ENCODE results near the gene STRBP.
A peak's percentile ranks its signal among the peaks of the same experiment; 100 is the strongest.

Gene STRBP

DNA sequence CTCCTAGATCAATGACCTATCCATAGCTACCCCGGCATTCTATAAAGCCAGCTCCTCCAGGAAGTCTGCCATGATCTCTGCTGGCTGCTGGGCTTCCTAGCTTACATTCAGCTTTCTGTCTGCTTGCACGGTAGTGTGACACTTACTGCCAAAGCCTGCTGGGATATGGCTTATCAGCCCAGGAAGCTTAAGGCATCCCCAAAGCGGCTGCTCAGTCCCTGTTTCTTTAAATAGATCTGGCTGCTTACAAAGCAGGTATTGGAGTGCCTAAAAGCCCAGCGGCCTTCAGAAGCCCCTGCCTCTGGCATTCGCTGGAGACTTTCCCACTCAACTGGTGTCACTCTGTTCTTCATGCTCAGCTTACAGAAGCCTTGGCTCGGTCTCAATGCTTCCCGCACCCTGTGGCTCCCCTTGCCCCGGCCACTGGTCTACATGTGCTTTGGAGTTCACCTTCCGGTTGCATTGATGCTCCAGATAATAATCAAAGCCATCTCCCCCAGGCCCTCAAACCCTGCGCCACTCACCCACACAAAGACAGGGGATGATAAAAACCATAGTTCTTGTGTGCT is 31.3 kb upstream of the STRBP start:
- Histone ChIP-seq H3K36me3 (ENCODE audit: control insufficient read depth, insufficient read depth, low read length) (no peaks in the 10 kb centered on the region), H3K4me1 (peaks cover 9% of the 10 kb centered on the region), H3K9me3 (ENCODE audit: control insufficient read depth, low read length) (no peaks in the 10 kb centered on the region), H3K4me2 (ENCODE audit: low read length) (peak overlapping the region; percentile 25), H2AFZ (peak overlapping the region; percentile 64), H3K79me2 (no peaks in the 10 kb centered on the region), H3K4me3 (ENCODE audit: low read depth, low read length) (no peak overlapping the region), H3K27ac (peak overlapping the region; percentile 56), H3K9ac (no peak overlapping the region), H3K27me3 (ENCODE audit: control insufficient read depth, insufficient read depth, low read length) (no peaks in the 10 kb centered on the region)
- TF ChIP-seq, protein P1, sequence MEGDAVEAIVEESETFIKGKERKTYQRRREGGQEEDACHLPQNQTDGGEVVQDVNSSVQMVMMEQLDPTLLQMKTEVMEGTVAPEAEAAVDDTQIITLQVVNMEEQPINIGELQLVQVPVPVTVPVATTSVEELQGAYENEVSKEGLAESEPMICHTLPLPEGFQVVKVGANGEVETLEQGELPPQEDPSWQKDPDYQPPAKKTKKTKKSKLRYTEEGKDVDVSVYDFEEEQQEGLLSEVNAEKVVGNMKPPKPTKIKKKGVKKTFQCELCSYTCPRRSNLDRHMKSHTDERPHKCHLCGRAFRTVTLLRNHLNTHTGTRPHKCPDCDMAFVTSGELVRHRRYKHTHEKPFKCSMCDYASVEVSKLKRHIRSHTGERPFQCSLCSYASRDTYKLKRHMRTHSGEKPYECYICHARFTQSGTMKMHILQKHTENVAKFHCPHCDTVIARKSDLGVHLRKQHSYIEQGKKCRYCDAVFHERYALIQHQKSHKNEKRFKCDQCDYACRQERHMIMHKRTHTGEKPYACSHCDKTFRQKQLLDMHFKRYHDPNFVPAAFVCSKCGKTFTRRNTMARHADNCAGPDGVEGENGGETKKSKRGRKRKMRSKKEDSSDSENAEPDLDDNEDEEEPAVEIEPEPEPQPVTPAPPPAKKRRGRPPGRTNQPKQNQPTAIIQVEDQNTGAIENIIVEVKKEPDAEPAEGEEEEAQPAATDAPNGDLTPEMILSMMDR (IDR thresholded peaks at IDR 0.05): no peak

DNA sequence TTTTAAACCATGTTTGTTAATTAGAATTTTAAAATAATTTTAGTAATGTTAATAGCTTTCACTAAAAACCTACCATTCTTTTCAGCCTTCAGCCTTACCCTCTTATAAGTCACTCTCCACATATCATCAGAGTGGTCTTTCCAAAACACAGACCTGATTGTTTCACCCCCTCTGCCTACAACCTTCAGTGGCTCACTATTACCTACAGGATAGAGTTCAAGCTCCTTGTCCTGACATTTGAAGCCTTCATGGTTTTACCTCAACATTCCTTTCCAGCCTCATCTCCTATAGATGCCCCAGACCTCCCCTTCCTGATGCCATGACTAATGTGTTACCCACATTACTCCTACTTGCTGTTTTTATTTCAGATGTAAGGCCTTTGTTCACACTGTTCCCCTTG is 27.8 kb upstream of the STRBP start:
- Histone ChIP-seq H2AFZ (no peak overlapping the region), H3K27ac (no peak overlapping the region)
- TF ChIP-seq, protein P1 (IDR thresholded peaks at IDR 0.05): no peak

DNA sequence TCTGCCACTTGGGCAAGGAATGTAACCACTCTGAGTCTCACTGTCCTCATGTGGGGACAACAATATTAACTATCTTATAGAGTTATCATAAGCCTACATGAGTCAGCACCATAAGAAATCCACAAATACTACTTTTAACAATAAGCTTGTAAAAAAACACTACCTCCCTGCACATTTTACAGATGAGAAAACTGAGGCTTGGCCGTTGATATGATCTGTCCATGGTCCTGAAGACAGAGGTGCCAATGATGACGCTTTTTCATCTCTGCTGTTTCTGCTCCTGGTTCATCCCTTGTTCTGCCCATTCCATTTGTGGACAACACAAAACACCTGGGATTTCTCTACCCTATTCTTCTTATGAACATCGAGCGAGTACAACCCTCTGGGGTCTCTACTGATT is 23.4 kb upstream of the STRBP start:
- Histone ChIP-seq H2AFZ (no peak overlapping the region), H3K9me3 (ENCODE audit: control insufficient read depth, low read length) (no peaks in the 10 kb centered on the region), H3K4me1 (no peaks in the 10 kb centered on the region), H3K9ac (no peak overlapping the region), H3K36me3 (ENCODE audit: control insufficient read depth, insufficient read depth, low read length) (no peaks in the 10 kb centered on the region), H3K27me3 (ENCODE audit: control insufficient read depth, insufficient read depth, low read length) (no peaks in the 10 kb centered on the region), H3K4me2 (ENCODE audit: low read length) (no peak overlapping the region), H3K27ac (no peak overlapping the region), H3K79me2 (no peaks in the 10 kb centered on the region), H3K4me3 (ENCODE audit: low read depth, low read length) (no peak overlapping the region)
- TF ChIP-seq, protein P1 (IDR thresholded peaks at IDR 0.05): no peak

More for the DNA sequence above, 27.8 kb upstream of the STRBP start:
- Histone ChIP-seq H3K4me2 (ENCODE audit: low read length) (no peak overlapping the region), H3K79me2 (no peaks in the 10 kb centered on the region), H3K27me3 (ENCODE audit: control insufficient read depth, insufficient read depth, low read length) (no peaks in the 10 kb centered on the region), H3K4me3 (ENCODE audit: low read depth, low read length) (no peak overlapping the region), H3K36me3 (ENCODE audit: control insufficient read depth, insufficient read depth, low read length) (no peaks in the 10 kb centered on the region), H3K9me3 (ENCODE audit: control insufficient read depth, low read length) (no peaks in the 10 kb centered on the region), H3K9ac (no peak overlapping the region), H3K4me1 (peaks cover 9% of the 10 kb centered on the region)

DNA sequence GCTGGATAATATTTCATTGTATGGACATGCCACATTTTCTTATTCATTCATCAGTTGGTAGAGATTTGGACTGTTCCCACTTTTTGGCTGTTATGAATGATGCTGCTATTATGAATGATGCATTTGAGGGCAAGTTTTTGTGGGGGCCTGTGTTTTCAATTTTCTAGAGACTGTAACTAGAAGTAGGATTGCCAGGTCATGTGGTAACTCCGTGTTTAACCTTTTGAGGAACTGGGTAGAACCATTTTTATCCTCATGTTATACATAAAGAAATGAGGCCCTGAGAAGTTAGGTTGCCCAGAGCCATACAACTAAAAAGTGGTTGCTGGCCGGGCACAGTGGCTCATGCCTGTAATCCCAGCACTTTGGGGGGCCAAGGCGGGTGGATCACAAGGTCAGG is 22.4 kb upstream of the STRBP start:
- TF ChIP-seq, protein P1 (IDR thresholded peaks at IDR 0.05): no peak
- Histone ChIP-seq H3K4me3 (ENCODE audit: low read depth, low read length) (no peak overlapping the region), H3K27ac (no peak overlapping the region)

DNA sequence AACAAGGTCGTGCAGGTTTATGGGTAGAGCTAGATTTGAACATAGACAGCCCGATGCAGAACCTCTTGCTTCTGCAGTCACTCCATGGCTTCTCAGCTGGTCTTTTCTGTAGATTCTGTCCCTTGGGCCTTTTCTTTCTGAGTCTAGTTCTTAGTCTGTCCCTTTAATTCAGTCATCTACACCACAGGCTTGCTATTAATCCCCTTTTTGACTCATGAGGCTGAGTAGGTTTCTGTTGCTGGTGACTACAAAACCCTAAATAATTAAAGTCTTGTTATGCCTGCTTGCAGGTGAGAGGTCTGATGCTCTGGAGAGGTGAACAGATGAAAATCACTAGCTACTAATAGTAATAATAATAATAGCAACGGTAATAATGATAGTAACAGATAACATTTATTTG is 19.3 kb upstream of the STRBP start:
- H3K9me3 ChIP-seq (ENCODE audit: control insufficient read depth, low read length): no peaks in the 10 kb centered on the region
- no peak overlapping the region for H3K4me2 ChIP-seq (ENCODE audit: low read length)
- H2AFZ ChIP-seq: no peak overlapping the region
- H3K36me3 ChIP-seq (ENCODE audit: control insufficient read depth, insufficient read depth, low read length): no peaks in the 10 kb centered on the region
- no peak overlapping the region for H3K9ac ChIP-seq
- H3K27ac ChIP-seq: no peak overlapping the region
- H3K79me2 ChIP-seq: no peaks in the 10 kb centered on the region
- no peak overlapping the region for H3K4me3 ChIP-seq (ENCODE audit: low read depth, low read length)
- TF ChIP-seq, protein P1 (IDR thresholded peaks at IDR 0.05): no peak
- no peaks in the 10 kb centered on the region for H3K27me3 ChIP-seq (ENCODE audit: control insufficient read depth, insufficient read depth, low read length)
- no peaks in the 10 kb centered on the region for H3K4me1 ChIP-seq

More for the DNA sequence above, 22.4 kb upstream of the STRBP start:
- Histone ChIP-seq H3K4me1 (no peaks in the 10 kb centered on the region), H3K9me3 (ENCODE audit: control insufficient read depth, low read length) (no peaks in the 10 kb centered on the region), H3K4me2 (ENCODE audit: low read length) (no peak overlapping the region), H3K27me3 (ENCODE audit: control insufficient read depth, insufficient read depth, low read length) (no peaks in the 10 kb centered on the region), H3K9ac (no peak overlapping the region), H3K79me2 (no peaks in the 10 kb centered on the region), H3K36me3 (ENCODE audit: control insufficient read depth, insufficient read depth, low read length) (no peaks in the 10 kb centered on the region), H2AFZ (no peak overlapping the region)

Measured in parathyroid adenoma (tissue), 2 donors.